Stimulated activated CD8-positive, alpha-beta memory T cell treated with anti-CD3 and anti-CD28 coated beads, Interleukin-15, amount 100 ng/mL, for 24 hours (primary cell): ENCODE results near the gene INSR.
"Not testable (repeated sequence)": the region's sequence is repeated elsewhere in the genome, so short reads cannot be mapped to it uniquely, and the experiment has no call there.

Experiments
- DNase-seq: peaks from one replicate; pipeline ENCODE4 v3.0.0-alpha.2; 2020; ENCODE audit warnings: low read depth

Gene INSR

DNA sequence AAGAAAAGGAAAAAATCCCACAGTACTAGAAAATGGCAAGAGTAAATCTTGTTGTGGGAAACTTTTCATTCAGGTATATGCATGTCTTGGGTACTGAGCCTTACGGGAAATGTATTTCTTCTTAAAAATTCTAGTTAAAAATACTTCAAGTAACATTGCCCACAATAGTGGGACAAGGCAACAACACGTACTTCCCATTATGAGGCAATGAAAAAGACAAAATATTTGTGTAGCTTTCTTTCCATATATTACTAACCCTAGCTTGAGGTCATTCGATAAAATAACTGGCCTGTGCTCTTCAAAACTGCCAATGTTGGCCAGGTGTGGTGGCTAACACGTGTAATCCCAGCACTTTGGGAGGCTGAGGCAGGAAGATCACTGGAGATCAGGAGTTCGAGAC lies 99.2 kb downstream of the INSR start:
- DNase-seq: no peak

DNA sequence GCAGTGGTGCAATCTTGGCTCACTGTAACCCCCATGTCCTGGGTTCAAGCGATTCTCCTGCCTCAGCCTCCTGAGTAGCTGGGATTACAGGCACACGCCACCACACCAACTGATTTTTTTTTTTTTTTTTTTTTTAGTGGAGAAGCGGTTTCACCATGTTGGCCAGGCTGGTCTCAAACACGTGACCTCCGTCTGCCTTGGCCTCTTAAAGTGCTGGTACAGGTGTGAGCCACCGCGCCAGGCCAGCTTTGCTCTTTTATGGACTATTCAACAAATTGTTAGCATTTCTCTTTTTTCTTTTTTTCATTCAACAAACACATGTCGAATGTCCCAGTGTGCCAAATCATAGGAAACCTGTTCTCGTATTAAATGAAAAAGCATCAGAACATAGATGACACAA lies 99.6 kb downstream of the INSR start:
- no peak for DNase-seq

DNA sequence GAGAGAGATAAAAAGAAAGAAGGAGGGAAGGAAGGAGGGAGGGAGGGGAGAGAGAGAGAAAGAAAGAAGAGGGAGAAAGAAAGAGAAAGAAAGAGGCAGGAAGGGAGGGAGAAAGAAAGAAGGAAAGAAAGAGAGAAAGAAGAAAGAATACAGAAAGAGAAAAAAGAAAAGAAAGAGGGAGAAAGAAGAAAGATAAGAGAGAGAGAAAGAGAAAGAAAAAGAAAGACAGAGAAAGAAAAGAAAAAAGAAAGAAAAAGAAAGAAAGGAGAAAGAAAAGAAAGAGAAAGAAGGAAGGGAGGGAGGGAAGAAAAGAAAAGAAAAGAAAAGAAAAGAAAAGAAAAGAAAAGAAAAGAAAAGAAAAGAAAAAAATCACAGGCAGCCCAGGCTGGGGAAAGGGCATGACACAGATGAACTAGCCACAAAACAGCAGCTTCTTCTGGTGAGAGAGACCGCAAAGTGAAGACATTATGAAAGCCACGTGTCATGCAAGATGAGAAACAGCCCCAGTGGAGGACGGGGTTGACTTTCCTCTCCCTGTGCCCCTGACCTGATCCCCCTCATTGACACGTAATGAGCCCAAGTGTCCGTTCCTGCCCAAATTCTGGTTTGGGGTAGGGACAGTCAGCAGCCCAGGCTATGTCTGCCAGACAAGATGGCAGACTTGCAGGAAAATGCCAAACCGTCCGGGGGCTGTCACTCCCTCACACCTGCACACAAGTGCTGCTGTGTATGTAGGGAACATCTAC lies 102.1 kb downstream of the INSR start:
- no peak for DNase-seq

DNA sequence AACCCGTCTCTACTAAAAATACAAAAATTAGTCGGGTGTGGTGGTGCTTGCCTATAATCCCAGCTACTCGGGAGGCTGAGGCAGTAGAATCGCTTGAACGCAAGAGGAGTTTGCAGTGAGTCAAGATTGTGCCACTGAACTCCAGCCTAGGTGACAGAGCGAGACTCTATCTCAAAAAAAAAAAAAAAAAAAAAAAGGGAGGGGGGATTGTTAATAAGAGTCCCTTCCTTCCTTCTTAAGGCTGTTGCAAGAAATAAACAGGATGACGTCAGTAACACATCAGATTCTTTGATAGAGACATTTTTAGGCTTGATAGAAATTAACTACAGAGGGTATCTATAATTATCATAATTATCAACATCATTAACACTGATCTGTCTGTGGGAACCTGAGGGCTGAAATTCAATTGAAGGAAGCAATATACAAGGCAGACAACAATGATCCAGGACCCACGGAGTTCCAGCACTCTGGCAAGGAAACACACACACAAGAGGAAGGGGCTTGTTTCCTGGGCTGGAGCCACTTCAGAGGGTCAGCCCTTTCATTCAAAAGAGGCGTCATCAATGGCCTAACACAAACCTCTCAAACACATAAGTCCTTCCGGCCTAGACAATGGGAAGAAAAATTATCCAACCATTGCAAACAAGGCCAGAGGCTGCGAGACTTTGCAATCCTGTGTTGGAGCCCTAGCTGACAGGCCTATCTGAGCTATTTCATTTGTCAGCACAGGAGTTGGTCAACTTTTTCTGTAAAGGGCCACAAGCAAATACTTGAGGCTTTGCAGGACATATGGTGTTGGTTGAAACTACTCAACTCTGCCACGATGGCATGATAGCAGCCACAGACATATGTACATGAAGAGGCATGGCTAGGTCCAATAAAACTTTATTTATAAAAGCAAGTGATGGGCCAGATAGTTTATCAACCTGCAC lies 105.2 kb downstream of the INSR start:
- DNase-seq: no peak

DNA sequence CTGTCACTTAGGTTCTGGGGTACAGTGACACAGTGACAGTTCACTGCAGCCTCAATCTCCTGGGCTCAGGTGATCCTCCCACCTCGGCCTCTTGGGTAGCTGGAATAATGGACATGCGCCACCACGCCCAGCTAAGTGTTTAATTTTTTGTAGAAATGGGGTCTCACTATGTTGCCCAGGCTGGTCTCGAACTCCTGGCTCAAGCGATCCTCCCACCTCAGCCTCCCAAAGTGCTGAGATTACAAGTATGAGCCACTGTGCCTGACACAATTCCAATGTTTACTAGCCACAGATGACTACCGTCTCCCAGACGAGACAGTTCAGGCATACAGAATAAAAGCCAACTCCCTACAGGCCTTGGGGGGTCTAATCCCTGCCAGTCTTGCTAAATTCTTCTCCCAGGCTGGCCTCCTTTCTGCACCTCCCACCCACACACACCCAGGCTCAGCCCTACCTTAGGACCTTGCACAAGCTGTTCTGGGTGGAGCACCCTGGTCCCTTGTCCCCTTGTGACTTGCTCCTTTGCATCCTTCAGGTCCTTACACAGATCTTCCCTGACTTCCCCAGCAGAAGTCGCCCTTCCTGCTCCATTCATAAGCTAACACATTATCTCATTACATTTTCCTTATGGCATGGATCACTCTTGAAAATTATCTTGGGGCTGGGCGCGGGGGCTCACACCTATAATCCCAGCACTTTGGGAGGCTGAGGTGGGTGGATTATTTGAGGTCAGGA lies 106.4 kb downstream of the INSR start:
- DNase-seq: no peak

DNA sequence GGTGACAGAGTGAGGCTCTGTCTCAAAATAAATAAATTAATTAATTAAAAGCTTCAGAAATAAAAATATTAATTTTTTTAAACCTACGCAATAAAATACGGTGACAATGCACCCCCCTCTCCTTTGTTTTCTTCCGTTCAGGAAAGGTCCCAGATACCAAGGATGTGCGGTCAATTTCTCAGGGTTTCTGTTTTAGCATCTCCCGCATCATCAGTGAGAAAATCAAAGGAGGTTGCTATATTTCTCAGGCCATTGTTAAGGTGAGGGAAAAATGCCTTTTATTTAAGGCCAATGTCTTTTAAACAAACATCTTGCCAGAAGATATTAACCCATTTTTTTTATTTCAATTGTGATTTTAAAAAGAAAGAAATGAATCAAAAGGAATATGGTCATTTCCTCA lies 111.7 kb downstream of the INSR start:
- DNase-seq: no peak

DNA sequence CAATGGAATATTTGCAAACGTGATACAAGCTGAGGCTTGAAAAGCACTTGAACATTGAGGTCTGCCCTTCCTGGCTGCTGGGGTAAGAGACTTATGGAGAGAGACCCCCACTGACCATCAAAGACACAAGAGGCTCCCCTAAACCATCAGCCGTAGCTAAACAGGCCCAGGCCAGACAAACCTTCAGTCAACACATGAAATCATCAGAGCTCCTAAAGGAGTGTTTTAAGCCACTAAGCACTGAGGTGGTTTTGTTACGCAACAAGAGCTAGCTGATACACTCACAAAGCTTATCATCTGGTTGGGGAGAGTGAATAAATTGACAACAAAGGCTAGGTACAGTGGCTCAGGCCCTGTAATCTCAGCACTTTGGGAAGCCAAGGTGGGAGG lies 114.3 kb downstream of the INSR start:
- no peak for DNase-seq

DNA sequence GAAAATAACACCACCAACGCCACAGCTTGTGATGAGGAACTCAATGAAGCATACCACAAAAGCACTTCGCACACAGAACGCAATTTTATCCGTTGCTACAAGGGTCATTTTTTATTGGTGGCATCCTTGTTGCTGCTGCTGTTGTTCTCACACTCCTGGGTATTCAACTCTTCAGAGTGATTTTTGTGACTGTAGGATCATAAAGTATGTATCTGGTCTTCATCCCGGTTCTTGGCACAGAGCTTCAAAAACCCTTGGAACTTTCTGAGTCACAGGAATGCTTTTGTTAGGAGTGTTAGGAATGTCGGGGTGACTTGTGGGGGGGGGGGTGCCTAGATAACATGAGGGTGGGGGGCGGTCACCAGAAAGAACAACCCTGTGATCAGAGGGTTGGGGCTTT lies 116.3 kb downstream of the INSR start:
- DNase-seq: no peak

DNA sequence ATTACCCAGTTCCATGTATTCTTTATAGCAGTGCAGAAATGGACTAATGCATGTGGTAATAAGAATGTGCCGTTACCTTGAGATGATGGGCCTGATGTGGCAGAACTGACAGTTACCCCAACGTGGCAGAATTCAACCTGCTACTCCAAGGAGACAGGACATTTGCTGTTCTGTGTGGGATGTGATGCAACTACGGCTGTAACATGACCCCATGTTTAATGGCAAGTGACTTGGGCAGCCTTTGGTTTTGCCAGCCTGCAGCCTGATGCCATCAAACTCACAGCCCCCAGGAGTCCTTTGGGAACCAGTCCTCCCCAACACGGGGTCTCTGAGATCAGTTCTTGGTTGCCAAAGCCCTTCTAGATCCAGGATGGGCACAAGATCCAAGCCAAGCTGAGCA lies 117.4 kb downstream of the INSR start:
- no peak for DNase-seq

DNA sequence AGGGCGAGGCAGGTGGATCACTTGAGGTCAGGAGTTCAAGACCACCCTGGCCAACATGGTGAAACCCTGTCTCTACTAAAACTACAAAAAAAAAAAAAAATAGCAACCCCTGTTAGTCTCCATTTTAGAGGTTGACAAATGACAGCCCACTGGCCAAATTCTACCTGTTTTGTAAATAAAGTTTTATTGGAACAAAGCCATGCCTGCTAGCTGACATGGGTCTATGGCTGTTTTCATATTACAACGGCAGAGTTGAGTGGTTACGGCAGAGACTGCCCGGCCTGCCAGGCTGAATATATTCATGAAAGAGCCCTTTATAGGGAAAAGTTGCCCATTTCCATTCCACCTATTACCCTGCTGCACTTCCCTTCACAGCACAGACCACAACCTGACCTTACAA lies 121.4 kb downstream of the INSR start:
- DNase-seq: no peak

DNA sequence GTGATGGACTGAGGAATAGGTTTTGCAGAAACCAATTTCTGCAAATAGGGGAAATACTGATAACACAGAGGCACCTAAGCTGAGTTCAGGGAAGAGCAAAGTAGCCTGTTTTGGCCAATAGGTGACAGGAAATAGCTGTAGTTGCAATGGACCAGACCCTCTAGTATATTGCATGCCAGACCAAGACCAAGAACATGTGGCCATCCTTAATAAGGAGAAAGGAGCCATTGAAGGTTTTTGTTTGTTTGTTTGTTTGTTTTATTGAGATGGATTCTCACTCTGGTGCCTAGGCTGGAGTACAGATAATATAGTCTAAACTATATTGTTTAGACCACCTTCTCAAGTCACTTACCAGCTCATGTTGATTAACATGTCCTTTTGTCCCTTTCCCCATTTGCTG lies 123.2 kb downstream of the INSR start:
- DNase-seq: no peak

DNA sequence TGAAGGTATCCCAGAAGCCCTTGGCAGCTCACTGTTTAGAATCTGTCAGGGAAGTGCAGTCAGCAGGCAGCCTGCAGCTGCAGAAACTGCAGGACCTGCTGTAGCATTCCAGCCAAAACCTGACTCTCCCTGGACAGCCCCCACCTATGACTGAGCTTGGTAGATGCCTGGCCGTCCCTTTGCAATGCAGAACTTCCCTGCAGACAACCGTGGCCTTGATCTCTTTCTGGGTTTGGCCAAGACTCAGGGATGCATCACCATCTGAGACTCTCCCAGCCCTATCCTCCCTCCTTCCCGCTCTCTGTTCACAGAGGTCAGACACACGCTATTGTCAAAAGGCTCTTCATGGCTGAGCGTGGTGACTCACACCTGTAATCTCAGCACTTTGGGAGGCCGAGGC lies 125.3 kb downstream of the INSR start:
- no peak for DNase-seq

DNA sequence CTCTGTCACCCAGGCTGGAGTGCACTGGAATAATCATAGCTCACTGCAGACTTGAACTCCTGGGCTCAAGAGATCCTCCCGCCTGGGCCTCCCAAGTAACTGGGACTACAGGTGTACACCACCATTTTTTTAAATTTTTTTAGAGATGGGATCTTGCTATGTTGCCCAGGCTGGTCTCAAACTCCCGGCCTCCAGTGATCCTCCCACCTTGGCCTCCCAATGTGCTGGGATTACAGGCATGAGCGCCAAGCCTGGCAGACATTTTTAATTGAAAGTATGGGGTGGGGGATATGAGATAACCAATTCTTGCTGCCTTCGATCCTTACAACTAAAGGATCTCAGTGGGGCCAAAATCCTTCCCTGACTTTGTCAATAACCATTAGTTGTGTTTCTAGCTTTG lies 132.9 kb downstream of the INSR start:
- no peak for DNase-seq

DNA sequence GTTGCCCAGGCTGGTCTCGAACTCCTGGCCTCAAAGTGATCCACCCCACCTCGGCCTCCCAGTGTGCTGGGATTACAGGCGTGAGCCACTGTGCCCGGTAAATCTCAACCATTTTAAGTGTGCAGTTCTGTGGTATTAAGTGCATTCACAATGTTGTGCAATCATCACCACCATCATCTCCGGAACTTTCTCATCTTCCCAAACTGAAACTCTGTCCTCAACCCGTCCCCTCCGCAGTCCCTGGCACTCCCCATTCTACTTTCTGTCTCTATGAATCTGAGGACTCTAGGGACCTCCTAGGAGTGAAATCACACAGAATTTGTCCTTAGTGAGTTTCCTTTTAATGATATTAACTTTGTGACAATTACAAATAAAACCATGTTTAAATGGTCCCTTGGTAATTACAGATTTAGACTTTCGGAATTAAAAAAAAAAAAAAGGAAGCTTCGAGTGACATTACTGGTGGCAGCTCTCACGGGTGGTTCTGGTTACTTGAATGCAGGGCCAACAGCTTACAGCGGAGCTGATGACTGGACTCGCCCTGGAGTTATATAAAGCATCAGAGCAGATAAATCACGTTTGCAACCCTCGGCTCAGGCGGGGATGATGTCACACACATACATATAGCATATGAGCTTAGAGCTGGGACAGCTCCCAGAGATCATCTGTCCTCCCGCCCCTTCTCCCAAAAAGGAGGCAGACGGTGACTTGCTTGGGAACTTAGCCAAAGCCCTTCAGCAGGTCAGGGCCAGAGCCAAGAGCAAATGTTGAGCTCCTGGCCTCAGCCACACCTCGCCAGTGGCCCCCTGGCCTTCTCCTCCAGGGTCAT lies 134.9 kb downstream of the INSR start:
- DNase-seq: no peak

DNA sequence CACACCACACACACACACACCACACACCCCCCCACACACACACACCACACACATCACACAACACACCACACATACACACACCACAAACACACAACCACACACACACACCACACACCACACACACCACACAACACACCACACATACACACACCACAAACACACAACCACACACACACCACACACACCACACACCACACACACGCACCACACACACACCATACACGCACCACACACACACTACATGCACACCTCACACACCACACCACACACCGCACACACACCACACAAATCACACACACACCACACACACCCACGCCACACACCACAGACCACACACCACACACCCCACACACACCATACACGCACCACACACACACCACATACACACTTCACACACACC lies 141.2 kb downstream of the INSR start:
- DNase-seq: no peak

DNA sequence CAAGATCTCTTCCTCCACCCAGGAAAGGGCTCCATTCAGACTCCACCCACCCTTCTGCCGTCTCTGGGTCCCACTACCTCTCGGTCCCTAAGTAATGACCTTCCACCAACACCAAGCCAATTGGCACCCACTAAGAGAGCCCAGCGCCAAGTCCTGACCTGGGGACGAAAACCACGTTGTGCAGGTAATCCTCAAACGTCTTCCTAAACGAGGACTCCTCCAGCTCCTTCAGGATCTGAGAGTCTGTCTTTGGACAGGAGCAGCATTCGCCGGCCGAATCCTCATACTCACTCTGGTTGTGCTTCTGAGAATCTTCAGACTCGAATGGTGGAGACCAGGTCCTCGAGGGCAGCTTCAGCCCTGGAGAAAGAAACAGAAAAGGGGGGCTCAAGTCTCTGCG lies 141.6 kb downstream of the INSR start:
- no peak for DNase-seq

DNA sequence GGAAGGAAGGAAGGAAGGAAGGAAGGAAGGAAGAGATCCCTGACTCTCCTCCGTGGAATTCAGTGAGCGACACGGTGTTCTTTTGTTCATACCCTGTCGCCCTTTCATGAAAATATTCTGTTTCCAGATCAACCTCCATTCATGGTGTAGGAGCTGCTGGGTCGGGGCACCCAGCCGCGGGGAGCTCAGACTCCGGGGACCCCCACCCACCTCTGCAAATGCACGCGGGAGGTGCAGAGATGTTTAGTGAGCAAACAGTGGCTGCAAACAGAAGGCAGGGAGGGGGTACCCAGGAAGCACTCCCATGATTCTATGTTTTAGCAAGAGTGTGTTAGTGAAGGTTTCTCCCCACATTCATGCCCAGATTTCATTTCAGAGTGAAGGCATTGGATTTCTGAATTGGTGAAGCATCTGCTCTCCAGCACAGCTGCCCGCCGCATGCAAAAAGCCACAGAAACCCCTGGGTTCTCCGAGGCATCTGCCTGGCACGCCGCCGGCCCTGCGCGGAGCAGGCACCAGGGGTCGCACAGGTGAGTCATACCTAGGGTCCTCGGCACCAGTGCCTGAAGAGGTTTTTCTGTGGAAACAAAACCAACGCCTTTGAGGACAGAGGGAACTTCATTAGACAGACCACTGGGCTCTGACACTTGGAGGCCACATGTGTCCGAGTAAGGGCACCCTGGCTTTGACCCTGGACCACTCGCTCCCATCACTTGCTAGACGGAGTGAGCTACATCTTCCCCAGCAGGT lies 144.1 kb downstream of the INSR start:
- DNase-seq: no peak

DNA sequence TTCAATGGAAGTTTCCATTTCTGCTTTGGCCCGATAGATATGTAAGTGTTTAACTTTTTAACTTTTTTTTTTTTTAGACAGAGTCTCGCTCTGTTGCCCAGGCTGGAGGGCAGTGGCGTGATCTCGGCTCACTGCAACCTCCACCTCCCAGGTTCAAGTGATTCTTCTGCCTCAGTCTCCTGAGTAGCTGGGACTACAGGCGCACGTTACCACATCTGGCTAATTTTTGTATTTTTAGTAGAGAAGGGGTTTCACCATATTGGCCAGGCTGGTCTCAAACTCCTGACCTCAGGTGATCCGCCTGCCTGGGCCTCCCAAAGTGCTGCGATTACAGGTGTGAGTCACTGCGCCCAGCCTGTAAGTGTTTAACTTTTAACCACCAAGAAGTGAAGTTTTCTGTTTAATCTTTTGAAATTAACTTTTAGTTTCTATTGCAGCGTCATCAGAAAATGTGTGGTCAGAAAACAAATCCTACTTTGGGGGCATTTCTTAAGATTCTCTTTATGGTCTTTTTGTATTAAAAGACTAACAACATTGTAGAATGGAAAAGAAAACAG lies 147.0 kb downstream of the INSR start:
- DNase-seq: not testable (repeated sequence)

DNA sequence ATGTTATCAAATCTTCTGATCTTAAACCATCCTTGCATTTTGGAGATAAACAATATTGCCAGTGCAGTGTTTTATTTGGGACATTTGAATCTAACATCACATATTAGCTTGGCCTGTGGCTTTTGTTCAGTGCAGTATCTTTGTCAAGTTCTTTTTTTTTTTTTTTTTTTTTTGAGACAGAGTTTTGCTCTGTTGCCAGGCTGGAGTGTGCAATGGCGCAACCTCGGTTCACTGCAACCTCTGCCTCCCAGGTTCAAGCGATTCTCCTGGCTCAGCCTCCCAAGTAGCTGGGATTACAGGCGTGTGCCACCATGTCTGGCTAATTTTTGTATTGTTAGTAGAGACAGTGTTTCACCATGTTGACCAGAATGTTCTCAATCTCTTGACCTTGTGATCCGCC lies 148.1 kb downstream of the INSR start:
- DNase-seq: not testable (repeated sequence)

DNA sequence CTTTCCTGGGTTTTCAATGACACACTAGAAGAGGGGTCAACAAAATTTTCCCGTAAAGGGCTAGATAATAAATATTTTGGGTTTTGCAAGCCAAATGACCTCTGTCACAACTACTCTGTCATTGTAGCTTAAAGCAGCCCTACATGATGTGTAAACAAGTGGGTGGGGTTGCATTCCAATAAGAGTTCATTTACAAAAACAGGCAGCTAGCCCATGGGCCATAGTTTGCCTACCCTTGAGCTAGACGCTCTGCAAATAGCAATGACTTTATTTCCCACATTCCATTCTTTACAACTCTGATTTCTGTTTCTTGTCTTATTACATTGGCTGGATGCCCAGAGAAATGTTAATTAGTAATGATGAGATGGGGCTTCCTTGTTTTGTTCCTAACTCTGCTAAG lies 148.7 kb downstream of the INSR start:
- no peak for DNase-seq

DNA sequence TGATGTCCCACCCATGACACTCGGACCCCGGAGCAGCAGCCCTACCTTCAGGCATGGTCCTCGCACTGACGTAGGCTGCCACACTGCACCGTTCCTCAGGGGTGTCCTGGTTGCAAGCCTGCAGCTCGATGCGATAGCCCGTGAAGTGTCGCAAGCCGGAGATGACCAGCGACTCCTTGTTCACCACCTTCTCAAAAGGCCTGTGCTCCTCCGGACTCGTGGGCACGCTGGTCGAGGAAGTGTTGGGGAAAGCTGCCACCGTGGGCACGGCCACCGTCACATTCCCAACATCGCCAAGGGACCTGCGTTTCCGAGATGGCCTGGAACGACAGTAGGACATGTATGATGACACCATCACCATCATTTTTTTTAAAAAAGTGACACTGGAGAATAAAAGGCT lies 151.4 kb downstream of the INSR start:
- no peak for DNase-seq
